ENCODE results near the gene NSD2. TPM values are rescaled to one million over a fixed set of nuclear protein-coding genes. Genes with fewer than 3 reads are reported as not detected.
A peak's percentile ranks its signal among the peaks of the same experiment; 100 is the strongest.

The NSD2 gene
- total and polyA plus RNA-seq, 2 donors, result 13.8 to 60.5 TPM

GRCh38 chr4:1863297-1864033 lies 7.7 kb upstream of the NSD2 start:
- H3K4me3 ChIP-seq (ENCODE audit: low read depth, low read length), result no peak overlapping the region
- no peak overlapping the region for H3K27ac ChIP-seq (ENCODE audit: low read depth)
- no peaks in the 10 kb centered on the region for H3K4me1 ChIP-seq (ENCODE audit: insufficient read depth)
- 92% methylated on average over 11 of the region's 11 CpGs for WGBS
- H3K36me3 ChIP-seq (ENCODE audit: insufficient read depth), result no peaks in the 10 kb centered on the region
- DNase-seq (ENCODE audit: extremely low spot score), result no peak

- no peak overlapping the region for H3K27ac ChIP-seq (ENCODE audit: low read depth)
- 79% methylated on average over 17 of the region's 17 CpGs for WGBS
- no peak overlapping the region for H3K4me3 ChIP-seq (ENCODE audit: low read depth, low read length)
- no peak for DNase-seq (ENCODE audit: extremely low spot score)
- H3K4me1 ChIP-seq (ENCODE audit: insufficient read depth), result no peaks in the 10 kb centered on the region
- H3K36me3 ChIP-seq (ENCODE audit: insufficient read depth), result no peaks in the 10 kb centered on the region
Measured at GRCh38 chr4:1864076-1865008, 6.9 kb upstream of the NSD2 start.

- no peak for DNase-seq (ENCODE audit: extremely low spot score)
- Histone ChIP-seq H3K4me1 (ENCODE audit: insufficient read depth) (no peaks in the 10 kb centered on the region), H3K27ac (ENCODE audit: low read depth) (no peak overlapping the region), H3K4me3 (ENCODE audit: low read depth, low read length) (no peak overlapping the region), H3K36me3 (ENCODE audit: insufficient read depth) (no peaks in the 10 kb centered on the region)
- WGBS, result 82% methylated on average over 7 of the region's 7 CpGs
Measured at GRCh38 chr4:1866189-1866661, 5.0 kb upstream of the NSD2 start.

- Histone ChIP-seq H3K4me1 (ENCODE audit: insufficient read depth) (no peaks in the 10 kb centered on the region), H3K4me3 (ENCODE audit: low read depth, low read length) (no peak overlapping the region), H3K36me3 (ENCODE audit: insufficient read depth) (no peaks in the 10 kb centered on the region), H3K27ac (ENCODE audit: low read depth) (no peak overlapping the region)
- 54% methylated on average over 5 of the region's 5 CpGs for WGBS
- no peak for DNase-seq (ENCODE audit: extremely low spot score)
Measured at GRCh38 chr4:1868293-1868692, 2.9 kb upstream of the NSD2 start.

GRCh38 chr4:1868912-1869311 lies 2.3 kb upstream of the NSD2 start:
- 94% methylated on average over 3 of the region's 3 CpGs for WGBS
- H3K27ac ChIP-seq (ENCODE audit: low read depth), result no peak overlapping the region
- H3K4me1 ChIP-seq (ENCODE audit: insufficient read depth), result no peaks in the 10 kb centered on the region
- H3K36me3 ChIP-seq (ENCODE audit: insufficient read depth), result no peaks in the 10 kb centered on the region
- DNase-seq (ENCODE audit: extremely low spot score), result no peak
- H3K4me3 ChIP-seq (ENCODE audit: low read depth, low read length), result no peak overlapping the region

GRCh38 chr4:1869530-1870327 lies 1.5 kb upstream of the NSD2 start:
- DNase-seq (ENCODE audit: extremely low spot score), result no peak
- peak overlapping the region; percentile 99 for H3K4me3 ChIP-seq (ENCODE audit: low read depth, low read length)
- 54% methylated on average over 19 of the region's 19 CpGs for WGBS
- H3K27ac ChIP-seq (ENCODE audit: low read depth), result peak overlapping the region; percentile 98
- no peaks in the 10 kb centered on the region for H3K36me3 ChIP-seq (ENCODE audit: insufficient read depth)
- H3K4me1 ChIP-seq (ENCODE audit: insufficient read depth), result no peaks in the 10 kb centered on the region

- peak overlapping the region; percentile 99 for H3K4me3 ChIP-seq (ENCODE audit: low read depth, low read length)
- peak overlapping the region; percentile 98 for H3K27ac ChIP-seq (ENCODE audit: low read depth)
- WGBS, result under 1% methylated on average over 22 of the region's 22 CpGs
- peak; percentile 63 for DNase-seq (ENCODE audit: extremely low spot score)
- no peaks in the 10 kb centered on the region for H3K36me3 ChIP-seq (ENCODE audit: insufficient read depth)
- H3K4me1 ChIP-seq (ENCODE audit: insufficient read depth), result no peaks in the 10 kb centered on the region
Measured at GRCh38 chr4:1870328-1870577, 940 bp upstream of the NSD2 start.

- Histone ChIP-seq H3K4me3 (ENCODE audit: low read depth, low read length) (peak overlapping the region; percentile 99), H3K4me1 (ENCODE audit: insufficient read depth) (no peaks in the 10 kb centered on the region), H3K36me3 (ENCODE audit: insufficient read depth) (no peaks in the 10 kb centered on the region), H3K27ac (ENCODE audit: low read depth) (no peak overlapping the region)
- under 1% methylated on average over 77 of the region's 79 CpGs for WGBS
- no peak for DNase-seq (ENCODE audit: extremely low spot score)
Measured at GRCh38 chr4:1871471-1872021, 353 bp downstream of the NSD2 start.

- DNase-seq (ENCODE audit: extremely low spot score), result no peak
- Histone ChIP-seq H3K27ac (ENCODE audit: low read depth) (no peak overlapping the region), H3K36me3 (ENCODE audit: insufficient read depth) (no peaks in the 10 kb centered on the region), H3K4me3 (ENCODE audit: low read depth, low read length) (no peak overlapping the region), H3K4me1 (ENCODE audit: insufficient read depth) (no peaks in the 10 kb centered on the region)
- 56% methylated on average over 3 of the region's 3 CpGs for WGBS
Measured at GRCh38 chr4:1872870-1873269, 1.7 kb downstream of the NSD2 start.

- no peak for DNase-seq (ENCODE audit: extremely low spot score)
- no peaks in the 10 kb centered on the region for H3K36me3 ChIP-seq (ENCODE audit: insufficient read depth)
- no peak overlapping the region for H3K4me3 ChIP-seq (ENCODE audit: low read depth, low read length)
- H3K27ac ChIP-seq (ENCODE audit: low read depth), result no peak overlapping the region
- WGBS, result 81% methylated on average over 4 of the region's 4 CpGs
- H3K4me1 ChIP-seq (ENCODE audit: insufficient read depth), result no peaks in the 10 kb centered on the region
Measured at GRCh38 chr4:1873291-1873690, 2.1 kb downstream of the NSD2 start.

- Histone ChIP-seq H3K4me1 (ENCODE audit: insufficient read depth) (no peaks in the 10 kb centered on the region), H3K27ac (ENCODE audit: low read depth) (no peak overlapping the region), H3K4me3 (ENCODE audit: low read depth, low read length) (no peak overlapping the region), H3K36me3 (ENCODE audit: insufficient read depth) (no peaks in the 10 kb centered on the region)
- 83% methylated on average over 3 of the region's 3 CpGs for WGBS
- DNase-seq (ENCODE audit: extremely low spot score), result no peak
Measured at GRCh38 chr4:1873776-1874175, 2.6 kb downstream of the NSD2 start.

GRCh38 chr4:1874201-1874600 lies 3.0 kb downstream of the NSD2 start:
- 91% methylated on average over 3 of the region's 3 CpGs for WGBS
- no peak for DNase-seq (ENCODE audit: extremely low spot score)
- no peak overlapping the region for H3K4me3 ChIP-seq (ENCODE audit: low read depth, low read length)

GRCh38 chr4:1879485-1879884 lies 8.3 kb downstream of the NSD2 start:
- no peak for DNase-seq (ENCODE audit: extremely low spot score)
- 92% methylated on average over 4 of the region's 4 CpGs for WGBS
- Histone ChIP-seq H3K36me3 (ENCODE audit: insufficient read depth) (no peaks in the 10 kb centered on the region), H3K27ac (ENCODE audit: low read depth) (no peak overlapping the region), H3K4me1 (ENCODE audit: insufficient read depth) (no peaks in the 10 kb centered on the region), H3K4me3 (ENCODE audit: low read depth, low read length) (no peak overlapping the region)

More at GRCh38 chr4:1874201-1874600, 3.0 kb downstream of the NSD2 start:
- no peaks in the 10 kb centered on the region for H3K4me1 ChIP-seq (ENCODE audit: insufficient read depth)
- H3K27ac ChIP-seq (ENCODE audit: low read depth), result no peak overlapping the region
- no peaks in the 10 kb centered on the region for H3K36me3 ChIP-seq (ENCODE audit: insufficient read depth)
